Transverse colon (tissue), 4 donors: Measurements from ENCODE around the gene G6PC2. TPM values are rescaled to one million over a fixed set of nuclear protein-coding genes. Genes with fewer than 3 reads are reported as not detected.
"Not testable (repeated sequence)": the region's sequence is repeated elsewhere in the genome, so short reads cannot be mapped to it uniquely, and the experiment has no call there.

ENCODE experiments used
- DNase-seq: peaks from one replicate; pipeline ENCODE4 v3.0.0-alpha.2; 2019
- H3K27ac ChIP-seq, 4 donors: fragments of 200-600 bp; sonication (generic); 2 replicates each; pipeline ENCODE4 v1.5.1; 2016 to 2018; ENCODE audit warnings: inconsistent platforms in 4 of 4
- H3K27me3 ChIP-seq: fragments of 200-600 bp; sonication (generic); 2 replicates; pipeline ENCODE4 v1.5.1; 2017; ENCODE audit warnings: inconsistent platforms
- H3K36me3 ChIP-seq, 4 donors: fragments of 200-600 bp; sonication (generic); 2 replicates each; pipeline ENCODE4 v1.5.1; 2017 to 2019; ENCODE audit warnings: inconsistent platforms in 4 of 4
- H3K4me1 ChIP-seq, 4 donors: fragments of 200-600 bp; sonication (generic); 2 replicates each; pipeline ENCODE4 v1.5.1; 2017 to 2020; ENCODE audit warnings: inconsistent platforms in 4 of 4
- H3K4me3 ChIP-seq, 4 donors: fragments of 200-600 bp; sonication (generic); 1 replicate in 1 of 4; 2 replicates in 3 of 4; pipeline versions ENCODE4 v1.5.1 to v1.6.1; 2017 to 2019; ENCODE audit warnings: inconsistent platforms in 4 of 4
- H3K9me3 ChIP-seq, 2 donors: fragments of 200-600 bp; sonication (generic); 2 replicates each; pipeline ENCODE4 v1.5.1; 2017 to 2019; ENCODE audit warnings: inconsistent platforms in 2 of 2
- EP300 ChIP-seq: sonication (generic); formaldehyde crosslinking; IDR thresholded peaks from one replicate; pipeline ENCODE4 v1.6.1; 2017; ENCODE audit warnings: antibody characterized with exemption, low read depth
- POLR2A ChIP-seq: fragments of 450-650 bp; IDR thresholded peaks from one replicate; pipeline ENCODE4 v1.6.1; 2016; ENCODE audit warnings: antibody characterized with exemption, mild to moderate bottlenecking, moderate library complexity
- POLR2AphosphoS5 ChIP-seq, 3 donors: sonication (generic); formaldehyde crosslinking; IDR thresholded peaks; one replicate each; pipeline ENCODE4 v1.6.1; 2016; ENCODE audit warnings: antibody characterized with exemption in 3 of 3
- WGBS, 2 donors: methylation state at CpG; one replicate each; pipeline ENCODE4 v1.1.5; 2018; ENCODE audit warnings: low coverage in 1 of 2; 5-methylcytosine and 5-hydroxymethylcytosine counted together
- in situ Hi-C, 4 donors: fragments of 200-750 bp; cut with MboI; loops; one replicate each; pipeline versions ENCODE4 v1.15.0 to v1.15.1; 2017; ENCODE audit warnings: low sequenced_read_pairs in 3 of 4, low pct_ligation_motif_present in 1 of 4, low pct_unique_long_range_greater_than_20kb in 1 of 4
- intact Hi-C: fragments of 100-400 bp; cut with DNase I; formaldehyde crosslinking; loops from one replicate; pipeline ENCODE4 v1.15.1; 2023; ENCODE audit warnings: low total_unique reads
- total RNA-seq, 4 donors: library from RNA; depleted of rRNA; stranded (reverse); fragments of >200 nt; gene quantifications; one replicate each; pipeline ENCODE4 v1.1.0, GENCODE V29; 2016
- TF ChIP-seq, protein P1 (sequence below), 5 experiments: fragments of 200-600 bp in 3 of 5; fragments of 450-650 bp in 2 of 5; sonication (generic) in 3 of 5; IDR thresholded peaks; 1 replicate in 2 of 5; 2 replicates in 3 of 5; pipeline ENCODE4 v1.5.1; 2016 to 2017; ENCODE audit warnings: antibody characterized with exemption in 5 of 5, inconsistent platforms in 3 of 5, mild to moderate bottlenecking in 2 of 5, moderate library complexity in 1 of 5

The G6PC2 gene
- total RNA-seq, 4 donors from 2014 or later, result 0.55 to 0.79 TPM; not detected in 2

DNA sequence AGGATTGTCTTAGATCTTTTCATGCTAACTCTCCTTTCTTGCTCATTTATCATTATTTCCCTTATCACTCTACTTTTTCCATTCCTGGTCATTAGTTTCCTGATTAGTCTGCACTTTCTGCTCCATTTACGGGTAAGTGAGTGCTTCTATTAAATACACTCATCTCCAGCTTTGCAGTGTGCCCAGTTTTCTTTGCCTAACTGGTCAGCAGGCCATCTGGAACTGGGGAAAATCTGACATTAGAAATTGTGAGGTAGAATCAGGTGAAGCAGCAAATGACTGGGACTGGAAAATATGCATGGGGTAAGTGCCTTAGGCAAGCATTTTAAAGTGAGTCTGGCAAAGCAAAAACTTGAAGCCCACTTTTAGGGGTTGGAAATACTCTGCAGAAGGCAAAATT is 29.2 kb downstream of the G6PC2 start:
- Histone ChIP-seq H3K27me3 (no peaks in the 10 kb centered on the region), H3K36me3 (no peaks in the 10 kb centered on the region), H3K27ac (no peak overlapping the region), H3K4me1 (peaks cover 0 to 13% (median 2%) of the 10 kb centered on the region in 4 donors), H3K9me3 (no peaks in the 10 kb centered on the region), H3K4me3 (no peak overlapping the region)
- DNase-seq, result no peak
- in situ Hi-C loops (no loop called here), intact Hi-C loops (no loop called here)
- TF ChIP-seq POLR2AphosphoS5 (IDR thresholded peaks at IDR 0.05) (no peak), POLR2A (no peak), EP300 (no peak)
- TF ChIP-seq, protein P1, sequence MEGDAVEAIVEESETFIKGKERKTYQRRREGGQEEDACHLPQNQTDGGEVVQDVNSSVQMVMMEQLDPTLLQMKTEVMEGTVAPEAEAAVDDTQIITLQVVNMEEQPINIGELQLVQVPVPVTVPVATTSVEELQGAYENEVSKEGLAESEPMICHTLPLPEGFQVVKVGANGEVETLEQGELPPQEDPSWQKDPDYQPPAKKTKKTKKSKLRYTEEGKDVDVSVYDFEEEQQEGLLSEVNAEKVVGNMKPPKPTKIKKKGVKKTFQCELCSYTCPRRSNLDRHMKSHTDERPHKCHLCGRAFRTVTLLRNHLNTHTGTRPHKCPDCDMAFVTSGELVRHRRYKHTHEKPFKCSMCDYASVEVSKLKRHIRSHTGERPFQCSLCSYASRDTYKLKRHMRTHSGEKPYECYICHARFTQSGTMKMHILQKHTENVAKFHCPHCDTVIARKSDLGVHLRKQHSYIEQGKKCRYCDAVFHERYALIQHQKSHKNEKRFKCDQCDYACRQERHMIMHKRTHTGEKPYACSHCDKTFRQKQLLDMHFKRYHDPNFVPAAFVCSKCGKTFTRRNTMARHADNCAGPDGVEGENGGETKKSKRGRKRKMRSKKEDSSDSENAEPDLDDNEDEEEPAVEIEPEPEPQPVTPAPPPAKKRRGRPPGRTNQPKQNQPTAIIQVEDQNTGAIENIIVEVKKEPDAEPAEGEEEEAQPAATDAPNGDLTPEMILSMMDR (IDR thresholded peaks at IDR 0.05), result no peak
- 82 to 86% methylated on average over 1 of the region's 1 CpG for WGBS, 2 donors

DNA sequence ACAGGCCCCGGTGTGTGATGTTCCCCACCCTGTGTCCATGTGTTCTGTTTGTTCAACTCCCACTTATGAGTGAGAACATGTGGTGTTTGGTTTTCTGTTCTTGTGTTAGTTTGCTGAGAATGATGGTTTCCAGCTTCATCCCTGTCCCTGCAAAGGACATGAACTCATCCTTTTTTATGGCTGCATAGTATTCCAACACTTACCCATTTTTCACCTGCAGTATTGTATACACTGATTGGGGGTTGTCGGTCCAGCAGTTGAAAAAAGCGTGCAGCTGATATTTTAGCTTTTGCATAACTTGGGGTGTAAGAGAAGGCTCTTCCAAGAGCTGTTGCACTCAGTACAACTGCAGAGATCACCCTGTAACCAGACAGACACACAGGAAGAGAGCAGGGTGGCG is 31.1 kb downstream of the G6PC2 start:
- DNase-seq, H3K27me3 ChIP-seq, H3K9me3 ChIP-seq, H3K36me3 ChIP-seq, intact Hi-C loops, H3K27ac ChIP-seq, H3K4me3 ChIP-seq, in situ Hi-C loops: not testable (repeated sequence)
- H3K4me1 ChIP-seq, result peaks cover 0 to 13% (median 2%) of the 10 kb centered on the region in 4 donors
- WGBS, 2 donors, result 93 to 100% methylated on average over 1 to 4 of the region's 4 CpGs

DNA sequence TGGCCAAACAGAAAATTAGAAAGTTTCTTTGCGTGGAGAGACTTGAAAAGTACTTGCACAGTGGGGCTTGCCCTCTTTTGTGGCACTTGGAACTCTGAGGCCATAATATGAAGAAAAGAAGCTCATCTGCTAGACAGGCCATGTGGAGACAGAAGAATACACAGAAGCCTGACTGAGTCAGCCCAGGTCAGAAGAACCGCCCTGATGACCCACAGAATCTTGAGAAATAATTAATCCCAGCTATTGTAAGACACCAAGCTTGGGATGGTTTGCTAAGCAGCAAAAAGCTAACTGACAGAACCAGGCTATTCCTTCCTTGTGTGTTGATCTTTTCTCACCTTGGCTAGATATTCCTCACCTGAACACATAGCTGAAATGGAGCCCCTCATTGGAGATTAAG is 33.7 kb downstream of the G6PC2 start:
- no peaks in the 10 kb centered on the region for H3K27me3 ChIP-seq
- in situ Hi-C loops, result no loop called here
- 87 to 91% methylated on average over 2 of the region's 2 CpGs for WGBS, 2 donors
- intact Hi-C loops, result no loop called here
- no peaks in the 10 kb centered on the region for H3K4me1 ChIP-seq
- no peak overlapping the region for H3K4me3 ChIP-seq
- H3K27ac ChIP-seq, result no peak overlapping the region
- DNase-seq, result no peak
- no peaks in the 10 kb centered on the region for H3K36me3 ChIP-seq
- no peaks in the 10 kb centered on the region for H3K9me3 ChIP-seq
- TF ChIP-seq POLR2A (no peak), EP300 (no peak), POLR2AphosphoS5 (IDR thresholded peaks at IDR 0.05) (no peak)
- TF ChIP-seq, protein P1 (IDR thresholded peaks at IDR 0.05), result no peak

DNA sequence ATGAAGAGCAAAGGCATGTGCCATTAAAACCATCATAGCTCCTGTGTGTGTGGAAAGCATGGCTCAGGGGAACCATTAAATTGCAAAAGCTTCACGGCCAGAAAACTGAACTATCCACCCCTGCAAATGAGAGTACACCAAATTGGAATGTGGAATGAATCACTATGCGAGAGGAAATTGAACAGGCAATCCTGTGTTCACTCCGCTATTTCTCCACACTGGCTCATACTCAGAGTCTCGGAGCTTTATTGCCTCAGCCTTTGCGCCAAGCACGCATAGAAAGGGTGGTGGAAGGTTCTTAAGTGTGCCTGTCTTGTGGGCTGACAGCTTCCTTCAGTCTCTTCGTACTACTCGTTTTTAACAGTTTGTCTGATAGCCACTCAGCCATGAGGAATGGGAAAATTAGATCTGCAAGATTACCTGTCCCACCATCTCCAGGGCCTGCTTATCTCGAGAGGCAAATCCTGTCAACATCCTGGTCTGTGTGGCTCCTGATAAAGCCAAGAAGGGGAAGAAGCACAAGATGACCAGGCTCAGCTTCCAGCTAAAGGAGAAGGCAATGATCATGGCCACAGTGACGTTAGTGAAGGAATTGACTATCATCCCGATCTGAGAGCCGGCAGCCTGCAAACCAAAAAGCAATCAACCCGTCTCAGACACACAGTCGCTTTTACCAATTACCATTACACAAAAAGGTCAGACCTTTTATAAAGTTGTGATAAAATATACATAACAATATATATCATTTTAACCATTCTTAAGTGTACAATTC is 34.9 kb downstream of the G6PC2 start:
- H3K27ac ChIP-seq, result no peak overlapping the region
- intact Hi-C loops (no loop called here), in situ Hi-C loops (no loop called here)
- no peaks in the 10 kb centered on the region for H3K27me3 ChIP-seq
- no peak overlapping the region for H3K4me3 ChIP-seq
- H3K36me3 ChIP-seq, result no peaks in the 10 kb centered on the region
- 82 to 84% methylated on average over 12 to 14 of the region's 14 CpGs for WGBS, 2 donors
- DNase-seq, result no peak
- H3K9me3 ChIP-seq, result no peaks in the 10 kb centered on the region
- TF ChIP-seq POLR2A (no peak), EP300 (no peak)
- TF ChIP-seq, protein P1 (IDR thresholded peaks at IDR 0.05), result no peak
- no peaks in the 10 kb centered on the region for H3K4me1 ChIP-seq

DNA sequence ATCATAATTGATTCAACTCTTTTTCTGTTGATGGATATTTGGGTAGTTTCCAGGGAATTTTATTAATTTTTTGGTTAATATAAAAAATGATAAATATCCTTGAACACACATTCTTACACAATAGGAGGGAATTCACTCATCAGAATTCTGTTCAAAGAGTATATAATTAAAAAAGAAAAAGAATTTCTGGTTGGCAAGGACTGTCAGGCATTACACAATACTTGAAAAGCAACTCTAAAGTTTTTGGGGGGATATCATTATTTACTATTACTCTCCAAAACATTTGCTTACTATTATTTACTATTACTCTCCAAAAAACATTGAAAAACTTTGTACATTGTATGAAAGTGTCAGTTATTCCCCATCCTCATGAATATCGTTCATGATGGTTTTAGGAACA is 38.0 kb downstream of the G6PC2 start:
- WGBS, 2 donors, result 85 to 94% methylated on average over 1 of the region's 1 CpG
- TF ChIP-seq, protein P1 (IDR thresholded peaks at IDR 0.05), result no peak
- TF ChIP-seq POLR2AphosphoS5 (IDR thresholded peaks at IDR 0.05) (no peak), POLR2A (no peak), EP300 (no peak)
- no peaks in the 10 kb centered on the region for H3K9me3 ChIP-seq
- no peaks in the 10 kb centered on the region for H3K36me3 ChIP-seq
- no peaks in the 10 kb centered on the region for H3K4me1 ChIP-seq
- in situ Hi-C loops, result no loop called here
- H3K27ac ChIP-seq, result no peak overlapping the region
- no peak overlapping the region for H3K4me3 ChIP-seq
- no peak for DNase-seq
- intact Hi-C loops, result no loop called here
- no peaks in the 10 kb centered on the region for H3K27me3 ChIP-seq
